GM23338 (cell line): ENCODE results near the gene ZKSCAN2. TPM values are rescaled to one million over a fixed set of nuclear protein-coding genes. Genes with fewer than 3 reads are reported as not detected.

Experiments used
- ATAC-seq: fragments of 200-7000 bp; cut with Tn5 transposase; 3 replicates; pipeline ENCODE4 v1.9.1; 2020
- DNase-seq: peaks from one replicate; pipeline ENCODE4 v3.0.0-alpha.2; 2015; ENCODE audit warnings: low spot score
- H2AFZ ChIP-seq: fragments of 200-600 bp; sonication (generic); 2 replicates; pipeline ENCODE4 v1.8.0; 2016; ENCODE audit warnings: antibody characterized with exemption, mild to moderate bottlenecking, moderate library complexity
- H3F3A ChIP-seq: fragments of 200-600 bp; sonication (generic); replicated peaks from 2 replicates; pipeline ENCODE4 v1.8.0; 2017; ENCODE audit warnings: antibody characterized with exemption, mixed run types, low read depth
- H3K27ac ChIP-seq: fragments of 200-600 bp; sonication (generic); 2 replicates; pipeline ENCODE4 v1.6.1; 2016; ENCODE audit warnings: low read depth
- H3K27me3 ChIP-seq: fragments of 200-600 bp; sonication (generic); 2 replicates; pipeline ENCODE4 v1.8.0; 2016; ENCODE audit warnings: mild to moderate bottlenecking, mixed run types, moderate library complexity; ENCODE audit not compliant: insufficient read depth
- H3K36me3 ChIP-seq: fragments of 200-600 bp; sonication (generic); 2 replicates; pipeline ENCODE4 v1.8.0; 2016; ENCODE audit warnings: mild to moderate bottlenecking; ENCODE audit not compliant: insufficient read depth
- H3K4me1 ChIP-seq: fragments of 200-600 bp; sonication (generic); 2 replicates; pipeline ENCODE4 v1.8.0; 2016; ENCODE audit warnings: mild to moderate bottlenecking, moderate library complexity; ENCODE audit not compliant: insufficient read depth
- H3K4me2 ChIP-seq: fragments of 200-600 bp; sonication (generic); 2 replicates; pipeline ENCODE4 v1.7.1; 2017; ENCODE audit warnings: mixed run types
- H3K4me3 ChIP-seq: fragments of 200-600 bp; sonication (generic); 2 replicates; pipeline ENCODE4 v1.6.1; 2016; ENCODE audit warnings: mixed run types
- H3K79me2 ChIP-seq: fragments of 200-600 bp; sonication (generic); replicated peaks from 2 replicates; pipeline ENCODE4 v1.8.0; 2017; ENCODE audit warnings: mild to moderate bottlenecking; ENCODE audit not compliant: insufficient read depth
- H3K9me2 ChIP-seq: fragments of 200-600 bp; sonication (generic); 2 replicates; pipeline ENCODE4 v1.8.0; 2017; ENCODE audit not compliant: insufficient read depth
- H4K20me1 ChIP-seq: fragments of 200-600 bp; sonication (generic); replicated peaks from 2 replicates; pipeline ENCODE4 v1.8.0; 2017; ENCODE audit warnings: mild to moderate bottlenecking; ENCODE audit not compliant: insufficient read depth
- H3K27ac Mint-ChIP-seq: 2 replicates; pipeline ENCODE4 v1.8.0; 2020; ENCODE audit warnings: inconsistent platforms, mild to moderate bottlenecking, moderate library complexity, mixed read lengths
- H3K27me3 Mint-ChIP-seq: 3 replicates; pipeline ENCODE4 v1.8.0; 2022; ENCODE audit warnings: low read depth, mild to moderate bottlenecking, moderate library complexity, mixed read lengths, inconsistent platforms; ENCODE audit not compliant: insufficient read depth, poor library complexity
- H3K36me3 Mint-ChIP-seq: 3 replicates; pipeline ENCODE4 v1.8.0; 2021; ENCODE audit warnings: low read depth, mild to moderate bottlenecking, inconsistent platforms, moderate library complexity, mixed read lengths
- H3K4me1 Mint-ChIP-seq: 3 replicates; pipeline ENCODE4 v1.8.0; 2020; ENCODE audit warnings: mild to moderate bottlenecking, inconsistent platforms, mixed read lengths
- H3K4me3 Mint-ChIP-seq: 3 replicates; pipeline ENCODE4 v1.8.0; 2021; ENCODE audit warnings: moderate library complexity, mild to moderate bottlenecking, inconsistent platforms, mixed read lengths
- H3K9me3 Mint-ChIP-seq: 3 replicates; pipeline ENCODE4 v1.8.0; 2020; ENCODE audit warnings: moderate library complexity, mild to moderate bottlenecking, inconsistent platforms, mixed read lengths
- CREB1 ChIP-seq: fragments of 250-450 bp; sonication (Bioruptor Pico); IDR thresholded peaks from 2 replicates; pipeline ENCODE4 v1.5.0; 2020; ENCODE audit warnings: low read depth, mild to moderate bottlenecking, moderate library complexity
- CTCF ChIP-seq, 2 experiments: fragments of 200-600 bp in 1 of 2; sonication (generic) in 1 of 2; conservative IDR thresholded peaks; 2 replicates each; pipeline versions ENCODE4 v1.5.1 to v1.6.1; 2016 to 2017; ENCODE audit warnings: antibody characterized with exemption in 2 of 2, low read depth in 2 of 2, mild to moderate bottlenecking in 2 of 2, moderate library complexity in 1 of 2
- ETS1 ChIP-seq: IDR thresholded peaks from 2 replicates; pipeline ENCODE4 v1.6.1; 2016; ENCODE audit warnings: antibody characterized with exemption
- EZH2phosphoT487 ChIP-seq: fragments of 200-600 bp; sonication (generic); IDR thresholded peaks from one replicate; pipeline ENCODE4 v1.8.1; 2018; ENCODE audit warnings: antibody characterized with exemption; ENCODE audit not compliant: unreplicated experiment
- JUNB ChIP-seq: IDR thresholded peaks from one replicate; pipeline ENCODE4 v1.6.1; 2016; ENCODE audit warnings: antibody characterized with exemption; ENCODE audit not compliant: unreplicated experiment
- NANOG ChIP-seq: IDR thresholded peaks from 2 replicates; pipeline ENCODE4 v1.6.1; 2016; ENCODE audit warnings: antibody characterized with exemption, borderline replicate concordance
- POLR2AphosphoS5 ChIP-seq: IDR thresholded peaks from 2 replicates; pipeline ENCODE4 v1.6.1; 2016; ENCODE audit warnings: antibody characterized with exemption, low read depth
- REST ChIP-seq: IDR thresholded peaks from one replicate; pipeline ENCODE4 v1.6.1; 2018; ENCODE audit warnings: antibody characterized with exemption; ENCODE audit not compliant: unreplicated experiment
- STAT1 ChIP-seq: IDR thresholded peaks from one replicate; pipeline ENCODE4 v1.6.1; 2016; ENCODE audit warnings: antibody characterized with exemption; ENCODE audit not compliant: unreplicated experiment
- ZNF114 ChIP-seq: fragments of 250-450 bp; sonication (Bioruptor Pico); IDR thresholded peaks from 2 replicates; pipeline ENCODE4 v1.5.0; 2020; ENCODE audit warnings: mild to moderate bottlenecking, moderate library complexity
- ZNF331 ChIP-seq: fragments of 250-450 bp; sonication (Bioruptor Pico); IDR thresholded peaks from 2 replicates; pipeline ENCODE4 v1.5.0; 2020; ENCODE audit warnings: low read depth, mild to moderate bottlenecking, moderate library complexity
- ZNF462 ChIP-seq: fragments of 250-450 bp; sonication (Bioruptor Pico); IDR thresholded peaks from 2 replicates; pipeline ENCODE4 v1.5.0; 2020; ENCODE audit warnings: mild to moderate bottlenecking, moderate library complexity
- polyA plus RNA-seq: library from polyadenylated mRNA; unstranded; fragments of >200 nt; fragmentation: Nextera tagmentation; extraction: Ambion mirVana; gene quantifications from 2 replicates; pipeline ENCODE4 v1.2.1, GENCODE V29; 2016
- total RNA-seq: library from RNA; depleted of rRNA; stranded (reverse); fragments of >200 nt; shearing (Covaris generic); gene quantifications from 2 replicates; pipeline ENCODE4 v1.2.3, GENCODE V29; 2014

Gene ZKSCAN2
- total and polyA plus RNA-seq, 2 experiments from 2014 or later: 2.0 to 8.8 TPM

GRCh38 chr16:25217921-25218320 lies 39.7 kb downstream of the ZKSCAN2 start (continued):
- TF ChIP-seq NANOG (no peak), STAT1 (no peak), POLR2AphosphoS5 (no peak), CREB1 (no peak), ZNF331 (CRISPR knock-in tag) (no peak), EZH2phosphoT487 (no peak)

GRCh38 chr16:25217112-25217511 lies 40.5 kb downstream of the ZKSCAN2 start:
- H3K4me1 Mint-ChIP-seq: no peaks in the 10 kb centered on the region
- H3K27me3 ChIP-seq: no peaks in the 10 kb centered on the region
- H2AFZ ChIP-seq: no peak overlapping the region
- ATAC-seq (no peak), DNase-seq (no peak)
- no peaks in the 10 kb centered on the region for H3K79me2 ChIP-seq
- H3K9me3 Mint-ChIP-seq: no peaks in the 10 kb centered on the region
- no peak overlapping the region for H3K27ac Mint-ChIP-seq
- no peaks in the 10 kb centered on the region for H3K36me3 Mint-ChIP-seq
- no peak overlapping the region for H3K4me2 ChIP-seq
- no peaks in the 10 kb centered on the region for H4K20me1 ChIP-seq
- H3K4me3 ChIP-seq: no peak overlapping the region
- H3K27me3 Mint-ChIP-seq: peaks cover 9% of the 10 kb centered on the region
- no peaks in the 10 kb centered on the region for H3K4me1 ChIP-seq
- no peaks in the 10 kb centered on the region for H3F3A ChIP-seq
- no peak overlapping the region for H3K4me3 Mint-ChIP-seq
- no peak for TF ChIP-seq POLR2AphosphoS5
- no peak for TF ChIP-seq NANOG
- no peak for TF ChIP-seq ETS1
- no peak for TF ChIP-seq ZNF331 (CRISPR knock-in tag)
- no peak for TF ChIP-seq CTCF (conservative IDR thresholded peaks at IDR 0.05; ENCODE audit: low read depth in 2 of 2)
- TF ChIP-seq REST: no peak
- TF ChIP-seq JUNB: no peak
- TF ChIP-seq ZNF114: no peak
- TF ChIP-seq ZNF462: no peak
- TF ChIP-seq STAT1: no peak
- no peak for TF ChIP-seq EZH2phosphoT487
- no peak overlapping the region for H3K27ac ChIP-seq
- no peaks in the 10 kb centered on the region for H3K9me2 ChIP-seq
- no peaks in the 10 kb centered on the region for H3K36me3 ChIP-seq
